ENCODE data around the gene PPOX.

PPOX gene

DNA sequence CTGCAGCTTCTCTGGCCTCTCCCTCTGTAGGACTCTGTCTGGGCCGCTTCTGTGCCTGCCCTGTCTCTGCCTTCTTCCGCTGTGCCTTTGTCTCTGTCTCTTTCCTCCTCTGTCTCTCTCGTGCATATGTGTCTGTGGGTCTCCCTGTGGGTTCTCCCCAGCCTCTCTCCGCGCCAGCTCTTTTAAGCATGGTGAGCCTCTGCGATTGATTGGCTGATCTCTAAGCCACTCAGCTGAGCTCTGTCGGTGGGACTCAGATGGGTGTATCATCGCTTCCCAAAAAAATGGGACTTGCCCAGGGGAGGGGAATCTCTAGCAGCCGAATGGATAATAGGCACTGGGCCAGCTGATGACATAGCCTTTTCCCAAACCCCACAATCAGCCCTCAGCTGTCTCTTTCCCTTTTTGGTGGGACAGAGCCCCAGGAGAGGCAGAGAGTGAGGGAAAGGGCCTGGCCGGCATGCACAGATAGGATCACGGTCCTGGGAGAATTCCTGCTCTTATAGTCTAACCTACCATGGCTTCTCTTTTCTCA, 32.7 kb downstream of the PPOX start, which contains the start of gene ADAMTS4:
Gene ADAMTS4, minus strand, starts transcription at position 158 of the 535 bp plus-strand sequence. CDS start 427 bp downstream, outside the sequence.
- no peak for DNase-seq

DNA sequence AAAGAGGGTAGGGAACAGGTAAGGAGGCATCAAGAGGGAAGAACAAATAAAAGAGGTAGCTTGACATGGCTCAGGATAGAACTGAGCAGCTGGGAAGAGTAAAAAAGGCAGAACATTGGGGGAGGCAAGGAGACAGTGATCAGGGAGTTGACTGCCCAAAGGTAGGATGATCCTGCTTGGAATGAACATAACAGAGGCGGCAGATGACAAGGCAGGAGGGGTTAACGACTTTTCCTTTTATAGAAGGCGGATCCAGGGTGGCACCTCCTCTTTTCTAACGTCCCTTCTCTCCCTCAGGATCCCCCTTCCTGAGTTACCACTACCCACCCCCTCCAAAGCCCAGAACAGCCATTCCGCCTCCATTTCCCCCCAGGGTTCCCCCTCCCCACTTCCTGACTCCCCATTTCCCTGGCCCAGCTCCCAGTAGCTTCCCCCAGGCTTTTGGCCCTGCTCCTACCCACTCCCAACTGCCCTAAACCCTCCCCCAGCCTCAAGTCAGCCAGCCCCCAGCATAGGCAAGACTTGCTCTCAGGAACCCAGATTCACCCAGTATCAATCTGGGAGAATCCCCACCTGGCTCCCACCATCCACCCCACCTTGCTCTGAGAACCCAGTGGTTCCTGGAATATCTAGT, 33.4 kb downstream of the PPOX start:
- DNase-seq, result no peak

DNA sequence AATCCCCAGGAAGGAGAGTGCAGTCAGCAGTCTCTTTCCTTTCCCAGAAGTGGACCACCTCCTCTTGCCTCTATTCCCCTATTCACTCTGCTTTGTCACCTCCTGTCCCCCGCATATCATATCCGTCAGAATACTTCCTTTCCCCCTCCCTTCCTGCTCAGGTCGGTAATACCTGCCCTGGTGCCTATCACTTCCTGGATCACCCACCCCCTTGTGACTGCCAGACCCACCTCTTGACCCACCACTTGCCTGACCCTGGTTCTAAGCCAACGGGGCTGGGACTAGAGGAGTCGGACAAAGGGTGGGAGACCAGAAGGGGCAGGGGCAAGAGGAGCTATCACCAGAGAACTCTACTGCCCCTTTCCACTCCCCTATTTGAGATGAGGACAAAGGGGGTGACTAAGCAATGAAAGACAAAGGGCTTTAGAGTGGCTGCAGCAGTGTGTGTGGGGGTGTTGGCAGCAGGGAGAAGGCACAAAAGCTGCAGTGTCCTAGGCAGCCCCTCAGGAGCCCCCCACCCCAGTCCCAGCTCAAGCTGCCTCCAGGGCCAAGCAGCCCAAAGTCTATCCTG, 34.3 kb downstream of the PPOX start:
- DNase-seq, result no peak

DNA sequence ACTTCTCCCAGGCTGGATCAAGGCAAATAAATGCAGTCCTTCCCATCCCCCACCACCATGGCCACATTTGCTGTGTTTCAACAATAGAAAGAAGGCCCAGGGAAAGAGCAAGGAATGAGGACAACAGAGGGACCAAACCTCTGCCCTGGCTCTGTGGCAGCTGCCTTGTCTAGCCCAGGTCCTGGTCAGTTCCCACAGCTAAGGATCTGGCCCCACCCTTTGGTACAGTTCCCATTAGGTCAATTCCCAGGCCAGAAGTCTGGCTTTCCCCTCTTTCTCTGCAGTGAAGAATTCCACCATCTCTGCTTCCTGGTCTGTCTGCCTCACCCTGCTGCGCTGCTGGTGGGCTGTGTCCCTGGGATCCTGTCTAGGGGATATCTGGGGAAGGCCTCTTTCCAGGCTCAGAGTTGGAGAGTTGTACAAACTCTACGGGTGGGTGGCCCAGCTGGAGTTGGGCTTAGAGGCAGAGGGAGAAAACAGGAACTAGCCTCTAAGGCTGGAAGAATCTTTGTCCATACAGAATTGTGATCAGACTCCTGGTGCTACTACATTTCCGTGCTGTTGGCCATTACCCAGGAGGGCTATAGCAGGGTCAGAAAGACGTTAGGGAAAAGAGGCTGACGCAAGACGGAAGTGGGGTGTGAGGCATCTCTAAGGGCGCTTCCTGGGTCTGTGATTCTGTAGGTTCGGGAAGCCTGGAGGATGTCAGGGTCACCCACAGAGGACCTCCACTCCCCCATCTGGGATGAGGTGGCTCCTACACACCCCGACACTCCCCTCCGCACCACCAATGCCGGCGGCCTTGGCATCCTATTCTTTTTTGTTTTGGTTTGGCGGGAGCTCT, 35.0 kb downstream of the PPOX start:
- no peak for DNase-seq

DNA sequence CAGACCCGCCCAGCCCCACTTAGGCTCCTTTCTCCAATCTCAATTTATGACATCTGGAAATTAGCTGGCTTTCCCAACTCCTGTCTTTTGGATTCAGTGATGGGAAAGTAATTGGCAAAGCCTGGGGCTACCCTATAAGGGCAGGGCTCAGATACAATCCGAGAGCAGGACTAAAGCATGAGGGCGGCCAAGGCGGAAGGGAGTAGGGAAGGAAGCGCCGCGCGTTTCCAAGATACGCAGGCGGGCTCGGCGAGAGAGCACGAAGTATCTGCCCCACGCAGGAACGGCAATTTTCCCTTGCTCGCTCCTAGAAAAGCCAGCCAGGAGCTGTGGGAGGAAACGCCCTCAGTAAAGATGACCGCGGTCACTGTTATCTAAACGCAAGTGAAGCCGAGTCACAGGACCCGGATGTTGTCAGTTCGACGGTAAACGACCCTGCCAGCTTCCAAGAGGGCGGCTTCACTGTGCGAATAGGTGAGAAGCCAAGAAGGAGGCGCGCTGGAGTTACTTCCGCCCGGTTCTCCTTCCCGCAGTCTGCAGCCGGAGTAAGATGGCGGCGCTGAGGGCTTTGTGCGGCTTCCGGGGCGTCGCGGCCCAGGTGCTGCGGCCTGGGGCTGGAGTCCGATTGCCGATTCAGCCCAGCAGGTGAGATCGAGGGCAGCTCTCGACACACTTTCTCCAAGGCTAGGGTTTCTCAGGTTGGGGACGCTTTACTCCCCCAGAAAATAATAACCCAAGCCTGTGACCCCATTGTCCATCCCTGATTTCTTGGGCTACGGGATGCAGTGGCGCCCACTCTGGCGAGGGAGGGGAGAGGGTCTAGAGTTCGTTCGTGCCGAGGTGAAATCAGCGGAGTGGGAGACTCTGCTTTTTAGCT, 35.8 kb downstream of the PPOX start, which contains the start of gene NDUFS2:
Gene NDUFS2, plus strand, starts transcription at position 532 of the 877 bp plus-strand sequence. Its CDS starts 19 bp downstream, at position 551.
- DNase-seq, result peak; percentile 97

DNA sequence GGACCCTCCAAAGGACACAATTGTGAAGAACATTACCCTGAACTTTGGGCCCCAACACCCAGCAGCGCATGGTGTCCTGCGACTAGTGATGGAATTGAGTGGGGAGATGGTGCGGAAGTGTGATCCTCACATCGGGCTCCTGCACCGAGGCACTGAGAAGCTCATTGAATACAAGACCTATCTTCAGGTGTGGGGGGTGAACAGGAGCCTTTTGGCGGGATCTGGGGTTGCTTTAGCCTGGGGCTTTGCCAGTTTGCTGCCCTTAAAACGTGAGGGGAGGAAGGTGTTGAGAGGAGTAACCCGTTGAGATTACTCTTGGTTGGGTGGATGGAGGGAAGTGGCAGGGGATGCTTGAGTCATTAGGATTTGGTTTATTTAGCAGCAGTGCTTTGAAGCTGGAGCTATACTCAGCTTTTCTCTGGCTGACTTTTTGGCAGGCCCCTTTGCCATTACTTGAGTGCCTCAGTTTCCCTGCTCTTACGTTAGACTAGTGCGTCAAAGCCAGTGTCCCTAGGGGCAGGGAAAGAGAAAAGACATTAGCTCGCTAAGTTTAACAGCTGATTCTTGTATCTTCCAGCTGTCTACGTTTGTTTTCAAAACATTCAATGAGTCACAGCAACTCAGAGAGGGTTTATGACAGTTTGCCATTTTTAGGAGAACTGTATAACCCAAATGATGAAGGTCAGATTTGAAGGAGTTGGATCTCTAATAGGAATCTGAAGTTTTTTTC, 40.4 kb downstream of the PPOX start:
- no peak for DNase-seq

DNA sequence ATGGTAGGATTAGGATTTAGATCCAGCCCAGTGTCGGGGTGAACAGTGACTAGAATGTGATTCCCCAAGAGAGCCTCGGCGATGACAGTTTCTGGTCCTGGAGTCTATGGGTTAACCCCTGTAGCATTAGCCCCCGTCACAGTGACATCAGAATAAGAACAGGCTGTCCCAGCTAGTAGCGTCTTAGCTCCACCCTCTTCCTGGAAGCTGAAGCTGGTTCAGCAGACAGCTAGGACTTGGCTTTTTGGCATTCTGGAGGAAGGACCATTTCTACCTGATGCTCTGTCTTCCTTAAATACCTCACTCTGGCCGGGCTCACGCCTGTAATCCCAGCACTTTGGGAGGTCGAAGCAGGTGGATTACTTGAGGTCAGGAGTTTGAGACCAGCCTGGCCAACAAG, 40.9 kb downstream of the PPOX start:
- DNase-seq, result no peak

DNA sequence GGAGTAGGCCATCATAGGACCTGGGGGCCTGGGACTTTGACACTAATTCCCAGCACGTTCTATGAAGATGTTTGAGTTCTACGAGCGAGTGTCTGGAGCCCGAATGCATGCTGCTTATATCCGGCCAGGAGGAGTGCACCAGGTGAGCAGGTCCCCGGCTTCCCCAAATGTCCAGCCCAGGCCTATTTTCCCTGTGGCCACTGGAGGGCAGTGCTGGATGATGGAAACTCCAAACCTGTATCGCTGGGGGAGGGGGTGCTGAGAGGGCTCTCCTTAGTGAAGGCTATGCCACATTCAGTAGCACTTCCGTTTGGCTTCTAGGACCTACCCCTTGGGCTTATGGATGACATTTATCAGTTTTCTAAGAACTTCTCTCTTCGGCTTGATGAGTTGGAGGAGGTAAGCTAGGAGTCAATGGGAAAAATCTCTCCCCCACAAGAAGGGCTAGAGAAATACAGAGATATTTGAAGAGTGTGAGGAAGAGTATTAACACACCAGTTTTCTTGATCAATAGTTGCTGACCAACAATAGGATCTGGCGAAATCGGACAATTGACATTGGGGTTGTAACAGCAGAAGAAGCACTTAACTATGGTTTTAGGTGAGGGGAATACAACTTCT, 43.7 kb downstream of the PPOX start:
- DNase-seq, result peak; percentile 47

DNA sequence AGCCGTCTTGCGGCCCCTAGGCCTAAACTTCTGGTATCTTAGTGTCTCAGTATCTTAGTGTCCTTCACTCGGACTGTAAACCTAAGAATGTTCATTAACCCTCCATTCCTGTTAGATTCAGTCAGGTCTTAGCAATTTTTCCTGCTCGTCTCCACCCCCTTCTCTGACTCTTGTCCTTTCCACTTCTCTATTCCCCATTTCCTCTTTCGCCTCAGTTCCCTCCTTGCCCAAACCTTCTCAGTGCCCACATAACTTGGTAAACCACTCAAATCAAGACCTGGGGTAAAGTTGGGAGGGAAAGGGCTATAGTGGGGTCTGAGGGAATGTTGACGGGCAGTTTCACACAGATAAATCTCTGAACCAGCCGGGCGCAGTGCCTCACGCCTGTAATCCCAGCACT, 48.1 kb downstream of the PPOX start:
- no peak for DNase-seq

DNA sequence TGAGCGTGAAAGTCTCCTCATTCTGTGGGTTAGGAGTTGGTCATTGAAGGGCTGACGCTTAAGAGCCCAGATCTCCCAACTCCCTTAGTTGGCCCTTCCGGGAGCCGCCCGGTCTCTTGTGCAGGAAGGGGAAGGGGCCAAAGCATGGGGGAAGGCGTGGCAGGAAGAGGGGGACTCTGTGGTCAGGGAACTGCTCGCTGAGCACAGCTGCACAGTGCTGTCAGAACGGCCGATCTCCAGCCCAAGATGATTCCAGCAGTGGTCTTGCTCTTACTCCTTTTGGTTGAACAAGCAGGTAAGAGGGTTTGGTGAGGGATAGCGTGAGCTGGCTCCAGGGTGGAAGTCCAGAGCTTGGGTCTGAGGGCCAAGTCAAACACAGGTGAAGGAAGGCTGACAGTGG, 48.9 kb downstream of the PPOX start, which contains the start of gene FCER1G:
Gene FCER1G, plus strand, starts transcription at position 220 of the 400 bp plus-strand sequence. Its CDS starts 27 bp downstream, at position 247.
- DNase-seq, result no peak

DNA sequence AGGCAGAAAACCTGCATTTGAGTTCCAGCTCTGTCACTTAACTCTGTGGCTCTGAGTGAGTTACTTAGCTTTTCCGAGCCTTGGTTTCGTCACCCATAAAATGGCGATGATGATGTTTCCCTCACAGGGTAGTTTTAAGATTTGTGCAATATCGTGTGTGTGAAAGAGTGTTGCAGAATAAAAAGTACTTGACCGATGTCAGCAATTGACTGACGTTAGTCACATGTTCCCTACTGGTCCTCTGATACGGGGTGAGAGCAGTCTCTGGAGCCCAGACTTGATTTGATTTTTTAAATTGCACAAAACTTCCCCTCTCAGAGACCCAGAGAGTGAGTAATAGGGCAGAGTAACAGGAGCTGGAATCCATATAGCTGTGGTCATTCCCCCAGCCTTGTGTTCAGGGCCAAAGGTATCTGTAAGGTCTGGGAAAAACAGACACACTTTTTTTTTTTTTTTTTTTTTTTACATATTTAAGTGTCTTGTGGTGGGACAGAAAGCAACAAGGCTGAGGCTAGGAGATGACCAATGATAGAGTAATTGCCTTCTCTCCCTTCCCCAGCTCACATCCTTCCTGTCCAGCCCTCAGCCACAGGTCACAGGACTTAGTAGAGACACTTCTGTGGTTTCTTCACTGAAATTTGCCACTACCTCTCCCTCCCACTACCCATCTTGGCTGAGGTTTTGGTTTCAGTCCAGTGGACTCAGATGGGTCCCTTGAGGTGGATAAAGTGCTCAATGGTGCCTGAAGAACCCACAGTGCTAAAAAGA, 50.9 kb downstream of the PPOX start:
- DNase-seq, result no peak

DNA sequence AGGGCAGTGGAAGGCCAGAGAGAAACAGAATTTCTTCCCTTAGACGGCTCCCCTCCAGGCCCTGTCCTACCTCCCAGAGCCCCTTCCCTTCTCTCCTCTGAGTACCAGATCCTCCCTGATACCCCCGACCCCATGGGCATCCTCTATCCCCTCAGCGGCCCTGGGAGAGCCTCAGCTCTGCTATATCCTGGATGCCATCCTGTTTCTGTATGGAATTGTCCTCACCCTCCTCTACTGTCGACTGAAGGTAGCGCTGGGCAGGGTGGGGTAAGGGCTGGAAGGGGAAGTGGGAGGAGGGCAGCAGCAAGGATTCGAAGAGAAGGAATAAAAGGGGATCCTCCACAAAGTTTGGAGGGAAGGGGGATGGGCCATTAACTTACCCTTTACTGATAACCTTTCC, 51.6 kb downstream of the PPOX start:
- no peak for DNase-seq

DNA sequence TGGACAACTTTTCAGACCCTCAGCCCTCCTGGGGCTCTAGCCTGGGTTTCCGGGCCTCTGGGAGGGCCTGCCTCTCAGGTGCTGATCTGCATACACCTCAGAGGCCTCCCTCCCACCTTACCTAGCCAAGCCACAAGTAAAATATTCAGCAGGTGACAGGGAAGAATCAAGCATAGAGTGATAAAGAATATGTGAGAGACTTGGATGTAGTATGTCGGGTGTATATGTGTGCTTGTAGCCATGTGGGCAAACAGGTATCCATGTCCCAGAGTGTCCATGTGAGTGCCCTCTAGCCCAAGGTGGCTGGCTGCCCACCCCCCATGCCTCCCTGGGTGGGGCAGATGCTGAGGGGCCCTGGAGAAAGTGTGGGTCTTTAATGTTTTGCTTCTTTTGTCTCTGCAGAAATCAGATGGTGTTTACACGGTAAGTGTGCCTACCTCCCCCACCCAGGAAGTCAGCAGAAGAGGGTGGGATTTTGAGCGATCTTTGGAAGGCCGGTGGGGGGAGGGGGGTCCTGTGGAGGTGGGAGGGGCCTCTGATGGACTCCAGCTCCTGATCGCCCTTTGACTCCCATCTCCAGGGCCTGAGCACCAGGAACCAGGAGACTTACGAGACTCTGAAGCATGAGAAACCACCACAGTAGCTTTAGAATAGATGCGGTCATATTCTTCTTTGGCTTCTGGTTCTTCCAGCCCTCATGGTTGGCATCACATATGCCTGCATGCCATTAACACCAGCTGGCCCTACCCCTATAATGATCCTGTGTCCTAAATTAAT, 52.3 kb downstream of the PPOX start:
- no peak for DNase-seq

DNA sequence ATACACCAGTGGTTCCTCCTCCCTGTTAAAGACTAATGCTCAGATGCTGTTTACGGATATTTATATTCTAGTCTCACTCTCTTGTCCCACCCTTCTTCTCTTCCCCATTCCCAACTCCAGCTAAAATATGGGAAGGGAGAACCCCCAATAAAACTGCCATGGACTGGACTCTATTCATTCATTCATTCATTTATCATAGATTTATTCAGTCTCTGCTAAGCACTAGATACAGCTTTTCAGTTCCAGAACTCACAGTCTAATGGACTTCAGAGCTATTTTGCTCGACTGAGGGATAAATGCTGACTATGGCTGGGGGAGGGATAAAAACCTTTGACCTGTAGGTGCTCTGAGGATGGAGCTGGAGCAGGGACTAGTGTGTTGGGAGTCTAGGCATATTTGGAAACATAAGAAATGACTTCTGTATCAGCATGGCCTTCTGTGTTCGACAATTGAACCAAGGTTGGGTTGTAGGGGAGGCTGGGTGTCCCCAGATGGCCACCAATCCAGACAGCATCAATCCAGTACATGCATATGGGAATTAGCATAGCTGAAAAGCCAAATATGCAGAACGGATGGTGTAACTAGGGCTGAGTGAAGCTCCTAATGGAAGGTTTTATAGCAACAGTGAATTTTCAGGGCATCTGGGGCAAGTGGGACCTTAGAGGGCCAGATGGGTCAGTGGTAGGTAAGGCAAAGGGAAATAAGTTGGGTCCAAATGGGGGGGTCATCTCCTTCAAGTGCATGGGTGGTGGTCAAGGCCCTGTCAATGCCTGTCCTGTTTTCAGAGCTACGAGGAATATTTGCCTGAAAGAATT, 53.1 kb downstream of the PPOX start:
- no peak for DNase-seq

DNA sequence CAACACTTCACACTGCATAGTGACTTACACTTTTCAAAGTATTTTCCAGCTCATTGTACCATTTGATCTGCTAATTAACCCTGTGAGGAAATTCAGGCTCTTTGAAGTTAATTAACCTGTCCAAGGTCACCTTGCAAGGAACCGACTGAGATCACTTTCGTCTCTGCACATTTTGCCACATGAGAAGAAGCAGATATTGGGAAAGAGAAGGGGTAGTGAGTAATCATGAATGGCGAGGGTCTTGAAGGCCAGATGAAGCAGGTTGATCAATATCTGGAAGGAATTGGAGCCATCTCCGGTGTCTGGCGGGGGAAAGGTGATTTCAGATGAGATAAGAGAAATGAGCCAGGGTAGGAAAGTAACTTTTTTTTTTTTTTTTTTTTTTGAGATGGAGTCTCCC, 53.8 kb downstream of the PPOX start:
- no peak for DNase-seq
